Measurements from ENCODE around the gene MARCOL. TPM values are rescaled to one million over a fixed set of nuclear protein-coding genes. Genes with fewer than 3 reads are reported as not detected.

The MARCOL gene
- not detected in 2 replicates for polyA plus RNA-seq
- not detected in 2 replicates for polyA minus RNA-seq

DNA sequence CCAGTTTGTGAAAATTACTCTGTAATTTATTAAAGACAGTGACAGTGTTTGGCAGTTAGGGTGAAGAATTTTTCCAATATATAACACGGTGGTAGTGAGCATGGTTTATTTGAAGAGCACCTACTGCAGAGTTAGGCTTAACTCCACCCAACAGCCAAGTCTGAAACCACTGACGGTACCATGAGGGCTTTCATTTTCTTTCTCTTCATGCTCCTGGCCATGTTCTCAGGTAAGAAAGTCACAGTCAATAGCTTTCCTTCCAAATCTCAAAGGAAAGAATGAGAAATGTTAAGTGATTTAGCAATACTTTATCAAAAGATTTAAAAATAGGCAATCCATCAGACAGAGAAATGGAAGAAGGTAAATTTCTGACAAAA is at the start of gene MARCOL:
TSS of gene MARCOL (plus strand) at position 108 of the 377 bp plus-strand sequence. CDS start at position 181, 73 bp downstream.
- no peak for TF ChIP-seq EZH2 (IDR thresholded peaks at IDR 0.05; ENCODE audit: borderline replicate concordance, insufficient read depth, low read length, poor library complexity, severe bottlenecking)
- no peak for TF ChIP-seq RAD21 (conservative IDR thresholded peaks at IDR 0.05)
- TF ChIP-seq, protein P1, sequence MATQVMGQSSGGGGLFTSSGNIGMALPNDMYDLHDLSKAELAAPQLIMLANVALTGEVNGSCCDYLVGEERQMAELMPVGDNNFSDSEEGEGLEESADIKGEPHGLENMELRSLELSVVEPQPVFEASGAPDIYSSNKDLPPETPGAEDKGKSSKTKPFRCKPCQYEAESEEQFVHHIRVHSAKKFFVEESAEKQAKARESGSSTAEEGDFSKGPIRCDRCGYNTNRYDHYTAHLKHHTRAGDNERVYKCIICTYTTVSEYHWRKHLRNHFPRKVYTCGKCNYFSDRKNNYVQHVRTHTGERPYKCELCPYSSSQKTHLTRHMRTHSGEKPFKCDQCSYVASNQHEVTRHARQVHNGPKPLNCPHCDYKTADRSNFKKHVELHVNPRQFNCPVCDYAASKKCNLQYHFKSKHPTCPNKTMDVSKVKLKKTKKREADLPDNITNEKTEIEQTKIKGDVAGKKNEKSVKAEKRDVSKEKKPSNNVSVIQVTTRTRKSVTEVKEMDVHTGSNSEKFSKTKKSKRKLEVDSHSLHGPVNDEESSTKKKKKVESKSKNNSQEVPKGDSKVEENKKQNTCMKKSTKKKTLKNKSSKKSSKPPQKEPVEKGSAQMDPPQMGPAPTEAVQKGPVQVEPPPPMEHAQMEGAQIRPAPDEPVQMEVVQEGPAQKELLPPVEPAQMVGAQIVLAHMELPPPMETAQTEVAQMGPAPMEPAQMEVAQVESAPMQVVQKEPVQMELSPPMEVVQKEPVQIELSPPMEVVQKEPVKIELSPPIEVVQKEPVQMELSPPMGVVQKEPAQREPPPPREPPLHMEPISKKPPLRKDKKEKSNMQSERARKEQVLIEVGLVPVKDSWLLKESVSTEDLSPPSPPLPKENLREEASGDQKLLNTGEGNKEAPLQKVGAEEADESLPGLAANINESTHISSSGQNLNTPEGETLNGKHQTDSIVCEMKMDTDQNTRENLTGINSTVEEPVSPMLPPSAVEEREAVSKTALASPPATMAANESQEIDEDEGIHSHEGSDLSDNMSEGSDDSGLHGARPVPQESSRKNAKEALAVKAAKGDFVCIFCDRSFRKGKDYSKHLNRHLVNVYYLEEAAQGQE (IDR thresholded peaks at IDR 0.05; ENCODE audit: borderline replicate concordance) = no peak
- no peak for TF ChIP-seq MXI1 (conservative IDR thresholded peaks at IDR 0.05; ENCODE audit: poor library complexity, severe bottlenecking)
- TF ChIP-seq, protein P2, sequence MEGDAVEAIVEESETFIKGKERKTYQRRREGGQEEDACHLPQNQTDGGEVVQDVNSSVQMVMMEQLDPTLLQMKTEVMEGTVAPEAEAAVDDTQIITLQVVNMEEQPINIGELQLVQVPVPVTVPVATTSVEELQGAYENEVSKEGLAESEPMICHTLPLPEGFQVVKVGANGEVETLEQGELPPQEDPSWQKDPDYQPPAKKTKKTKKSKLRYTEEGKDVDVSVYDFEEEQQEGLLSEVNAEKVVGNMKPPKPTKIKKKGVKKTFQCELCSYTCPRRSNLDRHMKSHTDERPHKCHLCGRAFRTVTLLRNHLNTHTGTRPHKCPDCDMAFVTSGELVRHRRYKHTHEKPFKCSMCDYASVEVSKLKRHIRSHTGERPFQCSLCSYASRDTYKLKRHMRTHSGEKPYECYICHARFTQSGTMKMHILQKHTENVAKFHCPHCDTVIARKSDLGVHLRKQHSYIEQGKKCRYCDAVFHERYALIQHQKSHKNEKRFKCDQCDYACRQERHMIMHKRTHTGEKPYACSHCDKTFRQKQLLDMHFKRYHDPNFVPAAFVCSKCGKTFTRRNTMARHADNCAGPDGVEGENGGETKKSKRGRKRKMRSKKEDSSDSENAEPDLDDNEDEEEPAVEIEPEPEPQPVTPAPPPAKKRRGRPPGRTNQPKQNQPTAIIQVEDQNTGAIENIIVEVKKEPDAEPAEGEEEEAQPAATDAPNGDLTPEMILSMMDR (IDR thresholded peaks at IDR 0.05; ENCODE audit: poor library complexity, severe bottlenecking) = no peak
- TF ChIP-seq EP300 (conservative IDR thresholded peaks at IDR 0.05; ENCODE audit: poor library complexity, severe bottlenecking) = no peak
- TF ChIP-seq TAF1 (IDR thresholded peaks at IDR 0.05; ENCODE audit: low read depth) = no peak
- TF ChIP-seq POLR2AphosphoS5 (IDR thresholded peaks at IDR 0.05) = no peak
- no peak for TF ChIP-seq SMC3 (conservative IDR thresholded peaks at IDR 0.05; ENCODE audit: poor library complexity)
- Histone ChIP-seq H3K9me3 (ENCODE audit: low read length) (no peaks in the 10 kb centered on the region), H3K27me3 (ENCODE audit: insufficient read depth, low read depth, low read length) (no peaks in the 10 kb centered on the region), H3K4me3 (ENCODE audit: low read length) (no peak within 1 kb of the TSS), H3K36me3 (ENCODE audit: insufficient read depth, low read length) (no peaks in the 10 kb centered on the region), H2AFZ (ENCODE audit: low read depth, low read length) (no peak within 1 kb of the TSS), H3K9me2 (ENCODE audit: insufficient read depth, low read length) (no peaks in the 10 kb centered on the region), H3K79me2 (replicated peaks; ENCODE audit: insufficient read depth, low read length) (no peaks in the 10 kb centered on the region), H3K4me2 (ENCODE audit: low read length) (no peak within 1 kb of the TSS), H3K27ac (ENCODE audit: low read length) (no peak within 1 kb of the TSS), H4K20me1 (ENCODE audit: insufficient read depth) (no peaks in the 10 kb centered on the region), H3F3A (ENCODE audit: insufficient read depth, low read length, poor library complexity, severe bottlenecking) (no peaks in the 10 kb centered on the region), H3K9ac (ENCODE audit: low read length) (no peak within 1 kb of the TSS)

DNA sequence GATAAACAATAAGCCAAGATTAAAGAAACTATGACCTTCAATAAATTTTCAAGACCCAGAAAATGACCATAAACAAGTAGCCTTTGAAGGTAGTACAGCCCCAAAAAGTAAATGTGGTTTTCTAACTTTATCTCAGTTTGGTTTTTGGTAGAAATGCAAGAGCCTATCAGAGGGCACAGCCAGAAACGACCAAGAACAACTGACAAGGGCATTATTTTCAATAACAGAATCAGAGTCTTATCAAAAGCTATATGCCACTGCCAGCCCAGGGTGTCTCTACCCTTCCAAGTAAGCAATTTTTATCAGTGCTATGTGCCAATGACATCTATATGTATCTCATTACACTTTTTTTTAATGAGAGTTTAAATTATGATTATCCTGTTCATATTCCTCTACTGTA is 47.3 kb upstream of the MARCOL start:
- no peak overlapping the region for H3K4me3 ChIP-seq (ENCODE audit: low read length)
- TF ChIP-seq EZH2 (IDR thresholded peaks at IDR 0.05; ENCODE audit: borderline replicate concordance, insufficient read depth, low read length, poor library complexity, severe bottlenecking) = no peak
- TF ChIP-seq POLR2AphosphoS5 (IDR thresholded peaks at IDR 0.05) = no peak
- H2AFZ ChIP-seq (ENCODE audit: low read depth, low read length) = no peak overlapping the region
- no peaks in the 10 kb centered on the region for H4K20me1 ChIP-seq (ENCODE audit: insufficient read depth)
- H3K36me3 ChIP-seq (ENCODE audit: insufficient read depth, low read length) = no peaks in the 10 kb centered on the region
- no peaks in the 10 kb centered on the region for H3K79me2 ChIP-seq (replicated peaks; ENCODE audit: insufficient read depth, low read length)
- no peaks in the 10 kb centered on the region for H3K9me2 ChIP-seq (ENCODE audit: insufficient read depth, low read length)
- H3K9ac ChIP-seq (ENCODE audit: low read length) = no peak overlapping the region
- H3K27ac ChIP-seq (ENCODE audit: low read length) = no peak overlapping the region
- H3K9me3 ChIP-seq (ENCODE audit: low read length) = no peaks in the 10 kb centered on the region
- H3K27me3 ChIP-seq (ENCODE audit: insufficient read depth, low read depth, low read length) = no peaks in the 10 kb centered on the region
- H3F3A ChIP-seq (ENCODE audit: insufficient read depth, low read length, poor library complexity, severe bottlenecking) = no peaks in the 10 kb centered on the region
- H3K4me2 ChIP-seq (ENCODE audit: low read length) = no peak overlapping the region

DNA sequence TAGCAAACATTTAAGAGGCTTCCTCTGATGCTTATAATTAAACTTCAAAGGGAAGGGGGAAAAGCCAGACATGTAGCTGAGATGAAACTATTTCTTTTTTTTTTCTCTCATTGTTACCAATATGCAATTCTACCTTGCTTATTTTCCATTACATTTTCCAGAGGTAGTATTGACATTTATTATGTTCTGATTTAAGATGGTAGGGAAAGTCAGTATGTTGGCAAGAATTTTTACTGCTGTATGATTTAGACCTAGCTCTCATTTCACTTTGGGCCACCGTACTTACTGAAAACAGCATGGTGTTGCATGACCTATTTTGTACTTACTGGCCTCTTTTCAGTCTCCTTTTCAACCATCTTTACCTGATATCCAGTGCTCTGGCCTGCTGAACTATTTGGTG is 45.1 kb upstream of the MARCOL start:
- Histone ChIP-seq H3K9me2 (ENCODE audit: insufficient read depth, low read length) (no peaks in the 10 kb centered on the region), H4K20me1 (ENCODE audit: insufficient read depth) (no peaks in the 10 kb centered on the region), H3K4me2 (ENCODE audit: low read length) (no peak overlapping the region), H3K9ac (ENCODE audit: low read length) (no peak overlapping the region), H3K4me3 (ENCODE audit: low read length) (no peak overlapping the region), H3K27me3 (ENCODE audit: insufficient read depth, low read depth, low read length) (no peaks in the 10 kb centered on the region), H3K9me3 (ENCODE audit: low read length) (no peaks in the 10 kb centered on the region), H3K27ac (ENCODE audit: low read length) (no peak overlapping the region), H2AFZ (ENCODE audit: low read depth, low read length) (no peak overlapping the region), H3K36me3 (ENCODE audit: insufficient read depth, low read length) (no peaks in the 10 kb centered on the region), H3K79me2 (replicated peaks; ENCODE audit: insufficient read depth, low read length) (no peaks in the 10 kb centered on the region), H3F3A (ENCODE audit: insufficient read depth, low read length, poor library complexity, severe bottlenecking) (no peaks in the 10 kb centered on the region)
- TF ChIP-seq TAF1 (IDR thresholded peaks at IDR 0.05; ENCODE audit: low read depth) (no peak), POLR2AphosphoS5 (IDR thresholded peaks at IDR 0.05) (no peak), EZH2 (IDR thresholded peaks at IDR 0.05; ENCODE audit: borderline replicate concordance, insufficient read depth, low read length, poor library complexity, severe bottlenecking) (no peak), MXI1 (conservative IDR thresholded peaks at IDR 0.05; ENCODE audit: poor library complexity, severe bottlenecking) (no peak), EP300 (conservative IDR thresholded peaks at IDR 0.05; ENCODE audit: poor library complexity, severe bottlenecking) (no peak), RAD21 (conservative IDR thresholded peaks at IDR 0.05) (no peak), SMC3 (conservative IDR thresholded peaks at IDR 0.05; ENCODE audit: poor library complexity) (no peak)
- TF ChIP-seq, protein P2 (IDR thresholded peaks at IDR 0.05; ENCODE audit: poor library complexity, severe bottlenecking) = no peak
- TF ChIP-seq, protein P1 (IDR thresholded peaks at IDR 0.05; ENCODE audit: borderline replicate concordance) = no peak
